ENCODE data around the gene DENND4A.

The DENND4A gene

GRCh38 chr15:65631503-65631902 is 160.6 kb downstream of the DENND4A start:
- no peak for DNase-seq (ENCODE audit: low spot score)
- TF ChIP-seq, protein P1, sequence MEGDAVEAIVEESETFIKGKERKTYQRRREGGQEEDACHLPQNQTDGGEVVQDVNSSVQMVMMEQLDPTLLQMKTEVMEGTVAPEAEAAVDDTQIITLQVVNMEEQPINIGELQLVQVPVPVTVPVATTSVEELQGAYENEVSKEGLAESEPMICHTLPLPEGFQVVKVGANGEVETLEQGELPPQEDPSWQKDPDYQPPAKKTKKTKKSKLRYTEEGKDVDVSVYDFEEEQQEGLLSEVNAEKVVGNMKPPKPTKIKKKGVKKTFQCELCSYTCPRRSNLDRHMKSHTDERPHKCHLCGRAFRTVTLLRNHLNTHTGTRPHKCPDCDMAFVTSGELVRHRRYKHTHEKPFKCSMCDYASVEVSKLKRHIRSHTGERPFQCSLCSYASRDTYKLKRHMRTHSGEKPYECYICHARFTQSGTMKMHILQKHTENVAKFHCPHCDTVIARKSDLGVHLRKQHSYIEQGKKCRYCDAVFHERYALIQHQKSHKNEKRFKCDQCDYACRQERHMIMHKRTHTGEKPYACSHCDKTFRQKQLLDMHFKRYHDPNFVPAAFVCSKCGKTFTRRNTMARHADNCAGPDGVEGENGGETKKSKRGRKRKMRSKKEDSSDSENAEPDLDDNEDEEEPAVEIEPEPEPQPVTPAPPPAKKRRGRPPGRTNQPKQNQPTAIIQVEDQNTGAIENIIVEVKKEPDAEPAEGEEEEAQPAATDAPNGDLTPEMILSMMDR (IDR thresholded peaks at IDR 0.05; ENCODE audit: extremely low read depth, missing control alignments) = no peak

GRCh38 chr15:65630760-65631159 is 161.3 kb downstream of the DENND4A start:
- no peak for DNase-seq (ENCODE audit: low spot score)
- TF ChIP-seq, protein P1 (IDR thresholded peaks at IDR 0.05; ENCODE audit: extremely low read depth, missing control alignments) = no peak

DNA sequence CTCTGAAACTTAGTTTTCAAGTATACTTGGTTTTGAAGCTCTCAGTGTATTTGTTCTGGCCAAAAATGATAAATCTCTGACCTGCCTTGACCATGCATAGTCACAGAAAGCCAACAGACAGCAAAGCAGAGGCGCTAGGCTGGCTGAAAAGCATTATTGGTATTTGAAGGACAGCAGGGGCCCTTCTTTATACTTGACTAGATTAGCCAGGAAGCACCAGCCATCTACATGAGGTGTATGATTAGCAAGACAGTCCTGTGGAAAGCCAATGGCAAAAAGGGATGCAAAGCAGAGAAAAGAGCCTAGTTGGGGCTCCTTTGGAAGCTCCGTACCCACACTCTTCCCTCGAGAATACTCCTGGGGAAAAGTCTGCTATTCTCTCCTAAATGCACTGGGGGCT is 162.5 kb downstream of the DENND4A start:
- no peak for DNase-seq (ENCODE audit: low spot score)
- TF ChIP-seq, protein P1 (IDR thresholded peaks at IDR 0.05; ENCODE audit: extremely low read depth, missing control alignments) = no peak

- TF ChIP-seq, protein P1 (IDR thresholded peaks at IDR 0.05; ENCODE audit: extremely low read depth, missing control alignments) = no peak
- no peak for DNase-seq (ENCODE audit: low spot score)
Measured at GRCh38 chr15:65626856-65627255, 165.2 kb downstream of the DENND4A start.

- TF ChIP-seq, protein P1 (IDR thresholded peaks at IDR 0.05; ENCODE audit: extremely low read depth, missing control alignments) = no peak
- no peak for DNase-seq (ENCODE audit: low spot score)
Measured at GRCh38 chr15:65623103-65623502, 169.0 kb downstream of the DENND4A start.

GRCh38 chr15:65621638-65622037 is 170.5 kb downstream of the DENND4A start, which contains the start of gene SLC24A1:
Gene SLC24A1, plus strand, starts transcription at chr15:65621938. Its CDS starts 2,143 bp downstream, at chr15:65624081.
- no peak for DNase-seq (ENCODE audit: low spot score)
- TF ChIP-seq, protein P1 (IDR thresholded peaks at IDR 0.05; ENCODE audit: extremely low read depth, missing control alignments) = no peak

- DNase-seq (ENCODE audit: low spot score) = no peak
- TF ChIP-seq, protein P1 (IDR thresholded peaks at IDR 0.05; ENCODE audit: extremely low read depth, missing control alignments) = no peak
Measured at GRCh38 chr15:65620833-65621232, 171.3 kb downstream of the DENND4A start.
